ENCODE data around the gene N4BP2. TPM values are rescaled to one million over a fixed set of nuclear protein-coding genes. Genes with fewer than 3 reads are reported as not detected.

N4BP2 gene
- 5.5 and 12.4 TPM in 2 replicates for total RNA-seq

DNA sequence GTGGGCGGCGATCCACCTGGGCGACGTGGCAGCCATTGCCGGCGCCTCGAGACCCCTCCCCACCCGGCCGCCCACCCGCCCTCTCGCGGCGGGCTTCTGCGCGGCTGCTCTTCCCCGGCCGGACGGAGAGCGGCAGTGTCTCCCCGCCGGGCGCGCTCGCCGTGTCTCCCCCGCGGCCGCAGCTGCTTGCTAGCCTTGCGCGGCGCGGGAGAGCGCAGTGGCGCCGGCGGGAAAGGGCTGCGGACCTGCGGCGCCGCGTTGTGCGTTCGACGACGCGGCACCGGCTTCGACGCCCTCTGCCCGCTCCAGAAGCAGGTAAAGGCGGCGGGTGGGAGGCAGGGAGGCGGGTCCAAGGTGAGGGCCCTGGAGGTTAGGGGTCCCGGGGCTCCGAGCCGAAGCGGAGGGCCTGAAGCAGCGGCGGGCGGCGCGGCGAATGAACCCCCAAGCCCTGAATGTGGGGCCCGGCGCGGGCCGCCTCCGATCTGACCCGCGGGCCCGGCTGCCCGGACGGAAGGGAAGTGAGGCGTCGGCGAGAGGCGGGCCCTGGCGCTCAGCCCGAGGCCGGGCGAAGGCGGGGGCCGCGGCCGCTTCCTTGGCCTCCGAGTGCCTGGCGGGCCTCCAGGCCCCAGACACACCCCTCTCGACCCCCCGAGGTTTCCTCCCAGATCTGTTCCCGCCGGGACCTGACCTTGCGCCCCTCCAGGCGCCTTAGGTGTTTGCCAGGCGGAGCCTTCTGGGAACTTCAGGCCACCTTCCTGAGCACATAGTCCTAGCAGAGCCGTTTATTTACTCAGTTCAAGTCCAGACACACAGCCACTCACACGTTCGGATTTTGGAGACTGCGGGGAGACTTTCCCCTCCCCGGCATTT, at the start of gene N4BP2:
Gene N4BP2, plus strand, starts transcription at position 135 of the 870 bp plus-strand sequence. CDS start 40,491 bp downstream, outside the sequence.

DNA sequence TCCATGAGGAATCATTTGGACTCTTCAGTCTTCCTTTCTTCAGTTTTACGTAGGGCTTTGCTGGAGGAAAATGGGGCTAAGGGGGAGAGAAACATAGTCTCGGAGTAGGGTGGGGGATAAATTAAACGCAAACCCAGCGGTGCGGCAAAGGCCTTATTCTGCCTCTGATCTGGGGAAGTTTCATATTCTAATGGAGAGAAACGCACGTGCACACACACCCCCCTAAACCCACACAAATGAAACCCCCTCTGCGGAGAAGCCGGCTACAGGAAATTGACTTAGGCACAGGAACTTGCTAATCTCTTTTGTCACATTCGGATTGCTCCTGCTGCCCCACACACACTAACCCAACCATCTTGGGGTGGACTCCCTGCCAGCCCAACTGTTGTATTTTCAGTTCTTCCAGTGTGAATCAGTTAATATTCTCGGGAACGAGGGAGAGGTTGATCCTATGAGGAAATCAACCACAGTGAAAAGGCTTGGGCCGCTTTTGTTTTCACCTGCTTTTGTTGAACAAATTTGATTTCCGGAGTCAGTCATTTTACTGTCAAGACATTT, 140.2 kb downstream of the N4BP2 start, which contains the start of gene RHOH:
Gene RHOH, plus strand, starts transcription at position 308 of the 558 bp plus-strand sequence. CDS start 46,356 bp downstream, outside the sequence.

Other genes starting within 250 kb of the N4BP2 start
- 59.0 and 86.7 TPM in 2 replicates for gene PDS5A, start 78.9 kb upstream of the N4BP2 start, total RNA-seq
- gene RHOH, start 140.2 kb downstream of the N4BP2 start, total RNA-seq, result under 0.01 and 0.24 TPM in 2 replicates

Measured in tracheal epithelial cell (primary cell).